Vagina (tissue), 2 donors: ENCODE results near the gene IGSF23.

Experiments
- POLR2AphosphoS5 ChIP-seq, 2 donors: sonication (generic); formaldehyde crosslinking; IDR thresholded peaks; one replicate each; pipeline ENCODE4 v1.9.0; 2017; ENCODE audit warnings: antibody characterized with exemption in 2 of 2, mild to moderate bottlenecking in 2 of 2, low read depth in 1 of 2; ENCODE audit not compliant: insufficient read depth in 1 of 2
- TF ChIP-seq, protein P1 (sequence below), 3 experiments: fragments of 450-650 bp in 2 of 3; fragments of 200-600 bp in 1 of 3; sonication (generic) in 1 of 3; IDR thresholded peaks; one replicate each; pipeline ENCODE4 v1.5.1; 2017 to 2019; ENCODE audit warnings: antibody characterized with exemption in 3 of 3, mild to moderate bottlenecking in 2 of 3, moderate library complexity in 2 of 3

DNA sequence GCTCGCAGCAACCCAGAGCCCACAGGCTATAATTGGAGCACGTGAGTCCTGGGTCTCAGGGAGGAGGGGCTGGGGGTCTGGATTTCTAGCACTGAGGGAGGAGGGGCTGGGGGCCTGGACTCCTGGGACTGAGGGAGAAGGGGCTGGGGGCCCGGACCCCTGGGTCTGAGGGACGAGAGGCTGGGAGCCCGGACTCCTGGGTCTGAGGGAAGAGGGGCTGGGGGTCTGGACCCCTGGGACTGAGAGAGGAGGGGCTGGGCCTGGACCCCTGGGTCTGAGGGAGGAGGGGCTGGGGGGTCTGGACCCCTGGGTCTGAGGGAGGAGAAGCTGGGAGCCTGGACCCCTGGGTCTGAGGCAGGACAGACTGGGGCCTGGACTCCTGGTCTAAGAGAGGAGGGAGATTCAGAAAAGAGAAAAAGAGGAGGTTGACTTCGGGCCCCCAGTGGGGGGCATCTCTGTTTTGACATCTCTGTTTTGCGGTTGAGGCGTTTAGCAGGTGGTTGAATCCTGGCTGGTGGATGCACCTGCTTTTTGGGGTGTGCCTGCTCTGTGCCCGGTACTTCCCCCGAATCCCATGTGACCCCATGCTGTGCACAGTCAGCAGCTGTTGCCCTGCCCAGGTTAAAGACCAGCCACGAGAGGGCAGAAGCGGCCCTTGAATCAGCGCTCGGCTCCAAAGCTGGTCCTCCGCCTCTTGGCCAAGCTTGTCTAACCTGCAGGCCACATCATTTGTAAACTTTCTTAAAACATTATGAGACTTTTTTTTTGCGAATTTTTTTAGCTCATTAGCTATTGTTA lies 40.8 kb downstream of the IGSF23 start:
- TF ChIP-seq, protein P1, sequence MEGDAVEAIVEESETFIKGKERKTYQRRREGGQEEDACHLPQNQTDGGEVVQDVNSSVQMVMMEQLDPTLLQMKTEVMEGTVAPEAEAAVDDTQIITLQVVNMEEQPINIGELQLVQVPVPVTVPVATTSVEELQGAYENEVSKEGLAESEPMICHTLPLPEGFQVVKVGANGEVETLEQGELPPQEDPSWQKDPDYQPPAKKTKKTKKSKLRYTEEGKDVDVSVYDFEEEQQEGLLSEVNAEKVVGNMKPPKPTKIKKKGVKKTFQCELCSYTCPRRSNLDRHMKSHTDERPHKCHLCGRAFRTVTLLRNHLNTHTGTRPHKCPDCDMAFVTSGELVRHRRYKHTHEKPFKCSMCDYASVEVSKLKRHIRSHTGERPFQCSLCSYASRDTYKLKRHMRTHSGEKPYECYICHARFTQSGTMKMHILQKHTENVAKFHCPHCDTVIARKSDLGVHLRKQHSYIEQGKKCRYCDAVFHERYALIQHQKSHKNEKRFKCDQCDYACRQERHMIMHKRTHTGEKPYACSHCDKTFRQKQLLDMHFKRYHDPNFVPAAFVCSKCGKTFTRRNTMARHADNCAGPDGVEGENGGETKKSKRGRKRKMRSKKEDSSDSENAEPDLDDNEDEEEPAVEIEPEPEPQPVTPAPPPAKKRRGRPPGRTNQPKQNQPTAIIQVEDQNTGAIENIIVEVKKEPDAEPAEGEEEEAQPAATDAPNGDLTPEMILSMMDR (IDR thresholded peaks at IDR 0.05): peak in 1 of 3 experiments; percentile 31
- TF ChIP-seq POLR2AphosphoS5 (IDR thresholded peaks at IDR 0.05; ENCODE audit: insufficient read depth in 1 of 2, low read depth in 1 of 2): peak in 1 of 2 donors; percentile 55
